ENCODE results near the gene CINP. TPM values are rescaled to one million over a fixed set of nuclear protein-coding genes. Genes with fewer than 3 reads are reported as not detected.
"Not testable (repeated sequence)": the region's sequence is repeated elsewhere in the genome, so short reads cannot be mapped to it uniquely, and the experiment has no call there.

The CINP gene
- total RNA-seq, 3 donors from 2014 or later, result 23.3 to 31.0 (median 26.7) TPM

GRCh38 chr14:102356280-102356679 is 6.4 kb downstream of the CINP start:
- H3K4me3 ChIP-seq, result no peak overlapping the region
- H3K4me1 ChIP-seq (ENCODE audit: low read depth), result peaks cover 3% of the 10 kb centered on the region
- no peak for ATAC-seq
- intact Hi-C loops (cut with DNase I, micrococcal nuclease), result no loop called here
- no peaks in the 10 kb centered on the region for H3K9me3 ChIP-seq
- no peak for TF ChIP-seq CTCF (IDR thresholded peaks at IDR 0.05)
- no peak for DNase-seq
- no peaks in the 10 kb centered on the region for H3K36me3 ChIP-seq (ENCODE audit: low read depth)

DNA sequence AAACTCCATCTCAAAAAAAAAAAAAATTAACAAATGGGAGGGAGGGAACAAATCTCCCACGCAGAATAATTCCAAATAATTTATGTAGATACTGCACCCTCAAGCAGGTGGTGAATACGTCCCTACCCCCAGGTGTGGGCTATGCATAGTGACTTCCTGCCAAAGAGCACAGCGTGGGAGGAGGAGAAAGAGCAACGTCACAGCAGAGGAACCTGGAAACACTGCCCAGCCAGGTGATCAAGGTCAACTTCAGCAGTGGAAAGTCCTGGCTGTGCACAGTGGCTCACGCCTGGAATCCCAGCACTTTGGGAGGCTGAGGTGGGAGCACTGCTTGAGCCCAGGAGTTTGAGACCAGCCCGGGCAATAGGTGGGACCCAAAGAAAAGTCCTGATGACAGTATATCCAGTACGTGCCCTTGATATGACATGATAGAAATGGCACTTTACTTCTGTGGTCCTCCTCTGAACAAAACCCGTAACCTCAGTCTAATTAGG is 9.5 kb downstream of the CINP start:
- no peak for DNase-seq
- intact Hi-C loops (cut with DNase I, micrococcal nuclease), result no loop called here
- no peak for ATAC-seq
- H3K4me3 ChIP-seq, result no peak overlapping the region
- H3K36me3 ChIP-seq (ENCODE audit: low read depth), result no peaks in the 10 kb centered on the region
- H3K9me3 ChIP-seq, result no peaks in the 10 kb centered on the region
- H3K4me1 ChIP-seq (ENCODE audit: low read depth), result no peaks in the 10 kb centered on the region
- TF ChIP-seq CTCF (IDR thresholded peaks at IDR 0.05), result no peak

- intact Hi-C loops (cut with DNase I, micrococcal nuclease), result no loop called here
- Histone ChIP-seq H3K9me3 (no peaks in the 10 kb centered on the region), H3K36me3 (ENCODE audit: low read depth) (no peaks in the 10 kb centered on the region), H3K4me3 (no peak overlapping the region), H3K4me1 (ENCODE audit: low read depth) (no peaks in the 10 kb centered on the region)
- TF ChIP-seq CTCF (IDR thresholded peaks at IDR 0.05), result no peak
- ATAC-seq (no peak), DNase-seq (no peak)
Measured at GRCh38 chr14:102352213-102352612, 10.5 kb downstream of the CINP start.

DNA sequence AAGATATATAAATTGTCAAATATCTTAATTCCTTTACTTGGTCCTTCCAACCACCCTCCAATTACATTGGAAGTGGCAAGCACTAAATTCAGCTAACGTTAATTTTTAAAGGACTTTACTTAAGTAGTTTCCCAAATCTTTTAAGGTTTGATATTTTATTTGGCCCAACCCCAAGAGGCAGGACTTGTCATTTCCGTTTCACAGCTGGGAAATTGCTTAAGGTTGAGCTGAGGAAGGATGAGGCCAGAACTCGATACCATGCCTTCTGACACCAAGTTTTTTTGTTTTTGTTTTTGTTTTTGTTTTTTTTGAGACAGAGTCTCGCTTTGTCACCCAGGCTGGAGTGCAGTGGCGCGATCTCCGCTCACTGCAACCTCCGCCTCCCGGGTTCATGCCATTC is 11.1 kb downstream of the CINP start:
- H3K4me1 ChIP-seq (ENCODE audit: low read depth); ATAC-seq; DNase-seq; H3K36me3 ChIP-seq (ENCODE audit: low read depth); H3K4me3 ChIP-seq; intact Hi-C loops (cut with DNase I, micrococcal nuclease); H3K9me3 ChIP-seq: not testable (repeated sequence)

DNA sequence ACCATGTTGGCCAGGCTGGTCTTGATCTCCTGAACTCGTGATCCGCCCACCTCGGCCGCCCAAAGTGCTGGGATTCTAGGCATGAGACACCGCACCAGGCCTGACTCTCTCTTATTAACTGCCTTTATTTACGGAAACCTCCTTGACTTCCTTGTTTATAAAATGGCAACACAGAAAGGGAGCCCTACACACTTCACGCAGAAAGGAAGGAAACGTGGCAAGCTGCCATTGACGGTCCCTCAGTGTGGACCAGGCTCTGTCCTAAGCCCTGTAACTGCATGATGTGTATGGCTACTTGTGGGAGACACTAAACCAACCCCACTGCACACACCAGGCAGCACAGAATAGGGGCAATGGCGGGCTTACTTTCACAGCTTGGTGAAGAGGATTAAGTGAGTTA is 11.7 kb downstream of the CINP start:
- no peak for TF ChIP-seq CTCF (IDR thresholded peaks at IDR 0.05)
- no peak for DNase-seq
- Histone ChIP-seq H3K36me3 (ENCODE audit: low read depth) (no peaks in the 10 kb centered on the region), H3K4me1 (ENCODE audit: low read depth) (no peaks in the 10 kb centered on the region), H3K9me3 (no peaks in the 10 kb centered on the region), H3K4me3 (no peak overlapping the region)
- no peak for ATAC-seq
- intact Hi-C loops (cut with DNase I, micrococcal nuclease), result no loop called here

DNA sequence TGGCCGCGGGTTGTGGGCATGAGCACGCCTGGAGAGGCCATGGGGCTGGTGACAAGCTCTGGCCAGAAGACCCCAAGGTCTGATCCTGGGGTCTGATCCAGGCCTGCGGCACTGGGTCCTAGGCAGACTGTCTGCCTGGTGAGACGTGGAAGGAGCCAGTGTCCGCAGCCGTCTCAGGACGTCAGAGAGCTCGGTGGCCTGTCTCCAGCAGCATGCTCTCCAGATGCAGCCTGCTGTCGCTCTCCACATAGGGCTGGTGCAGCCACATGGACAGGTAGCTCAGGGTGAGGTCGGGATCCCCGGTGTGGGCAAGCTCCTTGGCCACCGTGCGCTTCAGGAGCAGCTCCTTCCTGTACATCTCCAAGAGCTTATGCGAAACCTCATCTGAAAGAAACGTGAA is 14.3 kb downstream of the CINP start:
- H3K36me3 ChIP-seq (ENCODE audit: low read depth), result no peaks in the 10 kb centered on the region
- DNase-seq (no peak), ATAC-seq (no peak)
- intact Hi-C loops (cut with DNase I, micrococcal nuclease), result no loop called here
- no peak for TF ChIP-seq CTCF (IDR thresholded peaks at IDR 0.05)
- H3K4me3 ChIP-seq, result no peak overlapping the region
- H3K4me1 ChIP-seq (ENCODE audit: low read depth), result no peaks in the 10 kb centered on the region
- no peaks in the 10 kb centered on the region for H3K9me3 ChIP-seq
